Omental fat pad (tissue), 4 donors: ENCODE measurements around the gene SARDH. TPM values are rescaled to one million over a fixed set of nuclear protein-coding genes. Genes with fewer than 3 reads are reported as not detected.
"Not testable (repeated sequence)": the region's sequence is repeated elsewhere in the genome, so short reads cannot be mapped to it uniquely, and the experiment has no call there.

ENCODE experiments used
- ATAC-seq: fragments of 150-250 bp; one replicate; pipeline ENCODE4 v1.9.1; 2016; ENCODE audit warnings: mild to moderate bottlenecking, moderate library complexity; ENCODE audit not compliant: low FRiP score
- DNase-seq: peaks from one replicate; pipeline ENCODE4 v3.0.0-alpha.2; 2019; ENCODE audit warnings: low spot score
- total RNA-seq, 4 donors: library from RNA; depleted of rRNA; stranded (reverse); fragments of >200 nt; gene quantifications; one replicate each; pipeline ENCODE4 v1.1.0, GENCODE V29; 2016
- TF ChIP-seq, protein P1 (sequence below), 3 donors: fragments of 450-650 bp; IDR thresholded peaks; one replicate each; pipeline ENCODE4 v1.5.1; 2016 to 2017; ENCODE audit warnings: antibody characterized with exemption in 3 of 3, mild to moderate bottlenecking in 3 of 3, moderate library complexity in 2 of 3

Gene SARDH
- total RNA-seq, 4 donors from 2014 or later: 0.56 to 6.9 (median 1.8) TPM

GRCh38 chr9:133628766-133629165 lies 109.4 kb downstream of the SARDH start:
- TF ChIP-seq, protein P1, sequence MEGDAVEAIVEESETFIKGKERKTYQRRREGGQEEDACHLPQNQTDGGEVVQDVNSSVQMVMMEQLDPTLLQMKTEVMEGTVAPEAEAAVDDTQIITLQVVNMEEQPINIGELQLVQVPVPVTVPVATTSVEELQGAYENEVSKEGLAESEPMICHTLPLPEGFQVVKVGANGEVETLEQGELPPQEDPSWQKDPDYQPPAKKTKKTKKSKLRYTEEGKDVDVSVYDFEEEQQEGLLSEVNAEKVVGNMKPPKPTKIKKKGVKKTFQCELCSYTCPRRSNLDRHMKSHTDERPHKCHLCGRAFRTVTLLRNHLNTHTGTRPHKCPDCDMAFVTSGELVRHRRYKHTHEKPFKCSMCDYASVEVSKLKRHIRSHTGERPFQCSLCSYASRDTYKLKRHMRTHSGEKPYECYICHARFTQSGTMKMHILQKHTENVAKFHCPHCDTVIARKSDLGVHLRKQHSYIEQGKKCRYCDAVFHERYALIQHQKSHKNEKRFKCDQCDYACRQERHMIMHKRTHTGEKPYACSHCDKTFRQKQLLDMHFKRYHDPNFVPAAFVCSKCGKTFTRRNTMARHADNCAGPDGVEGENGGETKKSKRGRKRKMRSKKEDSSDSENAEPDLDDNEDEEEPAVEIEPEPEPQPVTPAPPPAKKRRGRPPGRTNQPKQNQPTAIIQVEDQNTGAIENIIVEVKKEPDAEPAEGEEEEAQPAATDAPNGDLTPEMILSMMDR (IDR thresholded peaks at IDR 0.05): no peak
- no peak for DNase-seq
- ATAC-seq: no peak

DNA sequence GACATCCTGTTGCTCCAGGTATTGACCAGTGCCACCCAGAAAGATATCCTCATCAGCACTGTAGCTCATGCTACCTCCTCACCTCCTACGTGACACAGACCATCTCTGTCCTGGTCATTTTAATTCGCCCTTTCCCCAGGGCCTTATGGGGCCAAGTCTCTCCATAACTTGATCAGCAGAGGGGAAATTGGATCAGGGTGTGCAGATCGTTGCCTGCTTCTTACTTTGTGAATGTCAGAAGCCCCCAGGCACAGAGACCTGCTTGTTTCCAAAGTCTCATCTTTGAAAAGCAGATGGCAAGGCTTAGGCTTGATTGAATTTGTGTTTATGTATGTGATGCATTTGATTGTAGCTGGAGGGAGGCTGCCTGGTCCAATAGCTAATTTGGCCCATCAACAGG lies 110.8 kb downstream of the SARDH start:
- no peak for ATAC-seq
- no peak for DNase-seq

GRCh38 chr9:133626008-133626407 lies 112.1 kb downstream of the SARDH start:
- DNase-seq, ATAC-seq: not testable (repeated sequence)

More for the DNA sequence above, 110.8 kb downstream of the SARDH start:
- TF ChIP-seq, protein P1 (IDR thresholded peaks at IDR 0.05): no peak

DNA sequence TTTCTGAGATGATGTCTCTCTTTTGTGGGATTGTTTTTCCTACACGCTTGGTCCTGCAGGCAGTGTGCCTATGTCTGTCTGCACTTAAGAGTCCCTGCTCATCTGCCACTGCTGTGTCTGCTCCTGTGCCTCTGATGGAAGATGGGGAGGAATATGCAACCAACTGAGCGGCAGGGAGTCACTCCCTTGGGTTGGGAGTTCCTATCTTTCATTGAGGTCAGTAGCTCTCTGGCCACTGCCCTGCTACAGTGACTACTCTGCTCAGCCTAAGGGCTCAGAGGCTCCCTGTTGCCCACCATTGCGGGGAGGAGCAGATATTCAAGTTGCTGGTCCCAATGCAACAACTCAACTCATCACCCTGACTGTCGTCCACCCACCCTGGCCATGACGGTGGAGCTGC lies 115.6 kb downstream of the SARDH start:
- TF ChIP-seq, protein P1 (IDR thresholded peaks at IDR 0.05): no peak
- no peak for DNase-seq
- no peak for ATAC-seq

DNA sequence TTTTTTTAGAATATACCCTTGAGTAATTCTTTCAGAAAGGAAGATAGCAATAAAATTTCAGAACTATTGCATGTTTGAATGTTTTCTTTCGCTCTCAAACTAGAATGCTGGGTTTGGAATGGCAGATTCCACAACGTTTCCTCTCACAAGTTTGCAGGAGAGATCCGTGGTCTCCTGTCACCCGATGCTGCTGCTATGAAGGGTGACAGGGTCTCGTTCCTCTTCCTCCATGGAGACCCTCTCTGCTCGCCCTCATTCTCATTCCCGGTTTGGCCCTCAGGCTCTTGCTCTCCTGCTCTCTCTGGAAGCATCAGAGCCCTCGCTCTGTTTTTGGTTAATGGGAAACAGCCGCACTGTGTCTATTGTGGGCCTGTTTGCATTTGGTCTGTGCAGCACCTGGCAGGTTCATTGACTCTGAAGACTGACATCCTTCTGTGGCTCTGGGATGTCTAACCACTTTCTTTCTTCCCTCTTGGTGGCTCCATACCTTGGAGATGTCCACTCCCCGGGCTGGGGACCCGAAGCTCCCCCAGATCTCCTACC lies 116.4 kb downstream of the SARDH start:
- DNase-seq (no peak), ATAC-seq (no peak)
- TF ChIP-seq, protein P1 (IDR thresholded peaks at IDR 0.05): no peak

GRCh38 chr9:133619791-133620190 lies 118.4 kb downstream of the SARDH start:
- TF ChIP-seq, protein P1 (IDR thresholded peaks at IDR 0.05): no peak
- DNase-seq (no peak), ATAC-seq (no peak)

DNA sequence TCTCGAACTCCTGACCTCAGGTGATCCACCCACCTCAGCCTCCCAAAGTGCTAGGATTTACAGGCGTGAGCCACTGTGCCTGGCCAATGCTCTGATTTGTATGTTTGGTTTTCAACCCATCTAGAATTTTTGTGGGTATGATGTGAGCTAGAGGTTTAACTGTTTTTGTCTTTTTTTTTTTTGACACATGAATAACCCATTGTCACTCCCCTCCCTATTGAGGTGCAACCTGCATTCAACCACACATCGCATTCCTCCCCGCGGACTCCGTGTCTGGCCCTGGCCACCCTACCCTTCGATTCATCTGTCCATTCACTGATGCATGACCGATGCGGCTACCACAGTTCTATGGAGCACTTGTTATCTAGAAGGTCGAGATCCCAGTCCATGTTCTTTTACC lies 119.4 kb downstream of the SARDH start:
- DNase-seq (no peak), ATAC-seq (no peak)
- TF ChIP-seq, protein P1 (IDR thresholded peaks at IDR 0.05): no peak
